Keratinocyte (primary cell): Measurements from ENCODE around the gene TBC1D12. TPM values are rescaled to one million over a fixed set of nuclear protein-coding genes. Genes with fewer than 3 reads are reported as not detected.

Experiments used
- DNase-seq: peaks from one replicate; pipeline ENCODE4 v3.0.0-alpha.2; 2011; ENCODE audit warnings: low read depth, missing footprints, low spot score
- FAIRE-seq: peaks from 2 replicates; lab custom pipeline; 2011; peaks lifted over from hg19 to GRCh38; lab: Jason Lieb, UNC
- H2AFZ ChIP-seq: 2 replicates; pipeline ENCODE4 v1.6.0; 2012; ENCODE audit warnings: low read length, control low read depth, inconsistent platforms; ENCODE audit not compliant: control insufficient read depth
- H3K27ac ChIP-seq: 2 replicates; pipeline ENCODE4 v1.5.1; 2011; ENCODE audit warnings: low read length; ENCODE audit not compliant: control insufficient read depth, insufficient read depth
- H3K27me3 ChIP-seq: 3 replicates; pipeline ENCODE4 v1.6.0; 2011; ENCODE audit warnings: low read length; ENCODE audit not compliant: control insufficient read depth, insufficient read depth; ENCODE audit errors: extremely low read depth
- H3K36me3 ChIP-seq, 2 experiments: 2 replicates in 1 of 2; 3 replicates in 1 of 2; pipeline ENCODE4 v1.5.1; 2011; ENCODE audit warnings: low read length in 2 of 2, mild to moderate bottlenecking in 1 of 2; ENCODE audit not compliant: control insufficient read depth in 2 of 2, insufficient read depth in 2 of 2; ENCODE audit errors: extremely low read depth in 1 of 2
- H3K4me1 ChIP-seq: 3 replicates; pipeline ENCODE4 v1.5.1; 2011; ENCODE audit warnings: low read length; ENCODE audit not compliant: control insufficient read depth, insufficient read depth; ENCODE audit errors: extremely low read depth
- H3K4me2 ChIP-seq: 3 replicates; pipeline ENCODE4 v1.6.0; 2011; ENCODE audit warnings: low read depth, low read length; ENCODE audit not compliant: control insufficient read depth, insufficient read depth; ENCODE audit errors: extremely low read depth
- H3K4me3 ChIP-seq, 3 experiments: fragments of 200-600 bp in 1 of 3; sonication (generic) in 1 of 3; 2 replicates in 2 of 3; 3 replicates in 1 of 3; pipeline ENCODE4 v1.5.1; 2011 to 2016; ENCODE audit warnings: low read length in 3 of 3, mild to moderate bottlenecking in 3 of 3, control low read depth in 2 of 3, inconsistent platforms in 1 of 3, low read depth in 1 of 3, mixed read lengths in 1 of 3, mixed run types in 1 of 3, moderate library complexity in 1 of 3; ENCODE audit not compliant: control insufficient read depth in 2 of 3, insufficient read depth in 2 of 3; ENCODE audit errors: extremely low read depth in 1 of 3
- H3K79me2 ChIP-seq: 2 replicates; pipeline ENCODE4 v1.6.0; 2012; ENCODE audit warnings: low read length; ENCODE audit not compliant: control insufficient read depth, insufficient read depth
- H3K9ac ChIP-seq: 3 replicates; pipeline ENCODE4 v1.6.0; 2011; ENCODE audit warnings: low read length; ENCODE audit not compliant: control insufficient read depth, insufficient read depth; ENCODE audit errors: extremely low read depth
- H3K9me1 ChIP-seq: 3 replicates; pipeline ENCODE4 v1.6.0; 2011; ENCODE audit warnings: low read length; ENCODE audit not compliant: control insufficient read depth, insufficient read depth; ENCODE audit errors: extremely low read depth
- H3K9me3 ChIP-seq: 2 replicates; pipeline ENCODE4 v1.5.1; 2012; ENCODE audit warnings: low read depth, low read length; ENCODE audit not compliant: control insufficient read depth
- H4K20me1 ChIP-seq: 3 replicates; pipeline ENCODE4 v1.6.0; 2011; ENCODE audit warnings: low read length; ENCODE audit not compliant: control insufficient read depth, insufficient read depth; ENCODE audit errors: extremely low read depth
- CTCF ChIP-seq, 3 experiments: IDR thresholded peaks in 1 of 3; conservative IDR thresholded peaks in 1 of 3; optimal IDR thresholded peaks in 1 of 3; 2 replicates in 2 of 3; 3 replicates in 1 of 3; pipeline versions ENCODE3 to v1.5.1; 2011; ENCODE audit warnings: low read length in 3 of 3, mild to moderate bottlenecking in 3 of 3, moderate library complexity in 2 of 3, control low read depth in 1 of 3, inconsistent platforms in 1 of 3; ENCODE audit not compliant: insufficient read depth in 2 of 3; ENCODE audit errors: extremely low read depth in 1 of 3
- EZH2 ChIP-seq: IDR thresholded peaks from one replicate; pipeline ENCODE4 v1.6.1; 2012; ENCODE audit warnings: inconsistent platforms, mild to moderate bottlenecking, low read length, moderate library complexity
- dilution Hi-C: fragments of 300-500 bp; cut with MboI; formaldehyde crosslinking; loops from one replicate; pipeline ENCODE4 v1.7.0; 2020; ENCODE audit warnings: low sequenced_read_pairs; ENCODE audit not compliant: extremely low pct_ligation_motif_present
- polyA plus RNA-seq, 5 experiments: library from polyadenylated mRNA; depleted of rRNA in 3 of 5; stranded (reverse) in 3 of 5; stranded (forward) in 1 of 5; unstranded in 1 of 5; fragments of >200 nt; gene quantifications; 1 replicate in 1 of 5; 2 replicates in 3 of 5; 3 replicates in 1 of 5; pipeline versions ENCODE4 v1.2.1 to v1.2.3, GENCODE V29; 2011 to 2012; ENCODE audit warnings: missing spikeins in 2 of 5, low read depth in 1 of 5, low replicate concordance in 1 of 5

The TBC1D12 gene
- polyA plus RNA-seq, 1 donor (not counting 4 experiments of a cell fraction or from before 2014, with no cell fraction given) = 7.0 TPM

- Histone ChIP-seq H3K4me3 (no peak overlapping the region), H3K9ac (no peak overlapping the region), H3K4me2 (no peak overlapping the region), H3K4me1 (no peaks in the 10 kb centered on the region), H3K27ac (no peak overlapping the region), H3K9me1 (no peaks in the 10 kb centered on the region), H3K79me2 (peaks cover 22% of the 10 kb centered on the region), H3K27me3 (no peaks in the 10 kb centered on the region), H4K20me1 (no peaks in the 10 kb centered on the region), H3K9me3 (no peaks in the 10 kb centered on the region), H3K36me3 (no peaks in the 10 kb centered on the region), H2AFZ (no peak overlapping the region)
- TF ChIP-seq CTCF (optimal IDR thresholded peaks at IDR 0.05 in 1 of 3, IDR thresholded peaks at IDR 0.05 in 1 of 3, conservative IDR thresholded peaks at IDR 0.05 in 1 of 3; ENCODE audit: extremely low read depth in 1 of 3, insufficient read depth in 2 of 3, low read length in 3 of 3) = no peak
- TF ChIP-seq EZH2 = no peak
- dilution Hi-C loops = no loop called here
- DNase-seq (no peak), FAIRE-seq (no peak)
These were observed 30.1 kb downstream of the TBC1D12 start for GRCh38 chr10:94432443-94432842.

GRCh38 chr10:94439275-94439861 lies 37.0 kb downstream of the TBC1D12 start:
- Histone ChIP-seq H3K4me2 (no peak overlapping the region), H2AFZ (no peak overlapping the region), H3K27ac (no peak overlapping the region), H3K79me2 (peaks cover 12% of the 10 kb centered on the region), H3K4me3 (no peak overlapping the region), H4K20me1 (no peaks in the 10 kb centered on the region), H3K9me1 (no peaks in the 10 kb centered on the region), H3K9me3 (no peaks in the 10 kb centered on the region), H3K9ac (no peak overlapping the region), H3K27me3 (no peaks in the 10 kb centered on the region), H3K4me1 (no peaks in the 10 kb centered on the region), H3K36me3 (no peaks in the 10 kb centered on the region)
- dilution Hi-C loops = no loop called here
- DNase-seq = no peak
- FAIRE-seq = no peak
- TF ChIP-seq CTCF (optimal IDR thresholded peaks at IDR 0.05 in 1 of 3, IDR thresholded peaks at IDR 0.05 in 1 of 3, conservative IDR thresholded peaks at IDR 0.05 in 1 of 3; ENCODE audit: extremely low read depth in 1 of 3, insufficient read depth in 2 of 3, low read length in 3 of 3) (peak in 1 of 3 experiments; percentile 37), EZH2 (no peak)
